NCI-H748 treated with DMSO at 0.1 percent for 48 hours (cell line): Measurements from ENCODE around the gene AURKB.
"Not testable (repeated sequence)": the region's sequence is repeated elsewhere in the genome, so short reads cannot be mapped to it uniquely, and the experiment has no call there.

Experiments
- DNase-seq: peaks from one replicate; lab custom pipeline; 2025; lab: John Stamatoyannopoulos, UW

The AURKB gene

DNA sequence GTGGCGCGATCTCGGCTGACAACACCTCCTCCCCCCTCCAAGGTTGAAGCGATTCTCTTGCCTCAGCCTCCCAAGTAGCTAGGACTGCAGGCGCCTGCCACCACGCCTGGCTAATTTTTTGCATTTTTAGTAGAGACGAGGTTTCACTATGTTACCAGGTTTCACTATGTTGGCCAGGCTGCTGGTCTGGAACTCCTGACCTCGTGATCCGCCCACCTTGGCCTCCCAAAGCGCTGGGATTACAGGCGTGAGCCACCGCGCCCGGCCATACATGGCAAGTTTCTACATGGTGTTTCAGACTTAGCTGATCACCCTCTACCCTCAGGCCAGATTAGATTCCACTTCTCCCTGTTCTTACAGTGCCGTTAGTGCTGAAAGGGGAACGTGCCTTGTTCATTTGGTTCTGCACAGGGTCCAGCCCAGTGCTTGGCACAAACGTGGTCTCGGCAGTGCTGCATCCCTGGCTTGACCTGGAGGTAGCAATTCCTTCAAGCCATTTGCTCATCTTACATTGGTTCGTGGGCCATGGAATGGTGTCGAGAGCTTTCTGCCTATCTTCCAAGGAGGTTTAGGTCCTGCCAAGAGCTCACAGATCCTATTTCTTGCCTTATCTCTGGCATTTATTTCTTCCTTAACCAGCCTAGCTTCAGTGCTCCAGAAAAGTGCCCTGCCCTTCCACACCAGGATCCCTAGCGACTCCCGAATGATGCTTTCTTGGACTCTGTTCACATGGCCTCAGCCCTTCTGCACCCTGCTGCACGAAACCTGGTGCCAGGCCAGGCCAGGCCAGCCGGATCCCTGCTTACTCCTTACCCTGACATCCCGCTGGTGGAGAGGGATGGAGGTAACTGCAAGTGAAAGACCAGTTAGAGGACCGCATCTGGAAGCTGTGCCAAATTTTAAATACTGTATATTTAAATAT, 14.8 kb upstream of the AURKB start:
- DNase-seq = no peak

DNA sequence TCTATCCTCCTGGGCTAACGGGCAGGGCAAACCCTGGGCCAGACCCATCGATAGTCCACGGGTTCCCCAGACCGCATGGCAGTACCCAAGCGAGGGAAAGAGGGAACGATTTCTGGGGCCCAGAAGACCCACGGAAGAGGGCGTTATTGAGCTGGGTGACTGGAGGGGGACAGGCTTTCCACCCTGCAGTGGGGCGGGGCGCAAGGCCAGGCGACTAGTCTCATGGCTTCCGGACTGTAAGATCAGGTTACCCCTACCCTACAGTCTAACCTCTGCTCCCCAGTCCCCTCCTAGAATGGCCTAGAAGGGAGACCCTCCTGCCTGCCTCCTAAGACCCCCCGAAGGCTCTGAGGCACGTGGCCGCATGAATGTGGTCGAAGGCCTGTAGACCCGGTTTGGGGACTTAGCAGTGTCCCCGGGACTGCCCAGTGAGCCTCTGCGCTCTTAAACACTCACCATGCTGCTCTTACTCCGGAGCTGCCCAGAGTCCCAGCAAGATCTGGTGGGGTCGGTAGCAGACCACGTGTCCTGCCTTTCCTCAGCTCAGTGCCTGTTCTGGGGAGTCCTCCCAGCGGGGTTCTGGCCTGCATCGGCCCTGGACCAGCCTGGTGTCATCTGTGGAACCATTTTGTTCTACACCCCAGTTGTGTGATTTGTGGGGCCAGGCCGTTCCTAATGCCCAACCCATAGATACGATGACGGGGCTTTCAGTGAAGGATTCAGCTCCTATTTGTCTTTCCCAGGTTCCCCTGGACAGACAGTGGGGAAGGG, 13.2 kb upstream of the AURKB start:
- DNase-seq = peak; percentile 74

DNA sequence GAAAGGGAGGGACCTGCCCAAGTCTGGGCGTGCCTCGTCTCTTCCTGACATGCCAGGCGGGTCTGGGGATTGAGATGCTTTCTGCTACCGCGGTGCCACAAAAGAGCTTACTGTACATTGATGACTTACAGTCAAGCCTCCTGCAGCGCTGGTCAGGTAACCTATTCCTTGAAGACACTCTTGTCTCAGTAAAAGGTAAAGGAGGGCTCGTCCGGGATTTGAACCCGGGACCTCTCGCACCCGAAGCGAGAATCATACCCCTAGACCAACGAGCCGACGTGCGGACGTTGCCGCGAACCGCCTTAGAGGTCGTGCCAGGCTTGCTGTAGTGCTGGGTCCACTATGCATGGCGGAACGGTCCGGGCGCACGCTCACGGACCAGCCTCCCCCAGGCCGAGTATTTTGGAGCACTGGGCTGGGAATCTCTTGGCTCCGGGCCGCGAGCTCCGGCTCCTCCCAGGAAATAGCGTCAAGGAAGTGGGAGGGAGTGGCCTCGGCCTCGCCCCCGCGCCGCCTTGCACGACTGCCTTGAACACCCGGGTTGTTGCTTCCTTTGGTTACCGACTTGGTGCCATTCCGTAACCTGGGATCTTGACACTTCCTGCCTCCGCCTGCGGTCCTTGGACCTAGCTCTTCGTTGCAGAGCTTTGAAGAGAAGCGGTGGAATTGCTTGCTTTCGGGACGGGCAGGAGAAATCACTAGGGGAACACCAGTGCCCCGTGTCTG, 12.4 kb upstream of the AURKB start:
- DNase-seq = peak; percentile 84

DNA sequence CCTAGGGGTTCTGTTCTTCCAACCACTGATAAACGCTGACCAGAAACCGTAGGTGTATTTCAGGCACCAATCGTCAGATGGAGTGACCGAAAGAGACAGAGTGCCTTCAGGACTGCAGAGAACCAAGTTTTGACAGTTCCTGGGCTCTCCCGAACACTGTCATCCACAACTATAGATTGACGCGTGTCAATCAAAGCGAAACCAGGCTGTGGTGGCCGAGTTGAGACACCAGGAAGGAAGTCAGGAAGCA, 11.9 kb upstream of the AURKB start:
- DNase-seq = peak; percentile 88

DNA sequence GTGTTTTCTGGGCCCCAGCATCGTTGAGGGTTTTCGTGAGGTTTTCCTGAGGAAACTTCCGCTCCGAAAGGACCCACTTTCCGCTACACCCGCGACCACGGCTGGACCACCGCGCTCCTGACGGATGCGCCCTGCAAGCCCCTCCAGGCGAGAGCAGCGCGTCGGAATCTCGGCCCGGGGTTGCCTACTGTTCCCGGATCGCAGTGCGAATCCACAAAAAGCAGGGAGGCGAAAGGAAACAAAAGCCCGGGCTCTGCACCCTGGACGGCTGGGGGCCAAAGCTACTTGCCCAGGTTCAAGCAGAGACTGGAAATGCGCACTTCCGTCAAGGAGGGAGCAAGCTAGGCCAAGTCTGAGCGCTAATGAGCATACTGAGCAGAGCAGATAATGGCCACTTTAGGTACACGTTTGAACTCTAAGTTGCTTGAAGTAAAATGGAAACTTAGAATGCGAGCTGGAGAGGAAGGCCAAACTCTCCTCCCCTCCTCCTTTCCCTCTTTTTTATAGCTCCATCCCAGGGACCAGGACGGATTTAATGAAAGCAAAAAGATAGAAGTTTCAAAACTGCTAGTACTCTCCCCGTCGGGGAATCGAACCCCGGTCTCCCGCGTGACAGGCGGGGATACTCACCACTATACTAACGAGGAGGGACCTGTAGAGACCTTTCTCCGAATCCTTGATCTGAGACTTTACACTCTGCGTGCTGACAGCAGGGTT, 11.4 kb upstream of the AURKB start:
- peak; percentile 95 for DNase-seq

DNA sequence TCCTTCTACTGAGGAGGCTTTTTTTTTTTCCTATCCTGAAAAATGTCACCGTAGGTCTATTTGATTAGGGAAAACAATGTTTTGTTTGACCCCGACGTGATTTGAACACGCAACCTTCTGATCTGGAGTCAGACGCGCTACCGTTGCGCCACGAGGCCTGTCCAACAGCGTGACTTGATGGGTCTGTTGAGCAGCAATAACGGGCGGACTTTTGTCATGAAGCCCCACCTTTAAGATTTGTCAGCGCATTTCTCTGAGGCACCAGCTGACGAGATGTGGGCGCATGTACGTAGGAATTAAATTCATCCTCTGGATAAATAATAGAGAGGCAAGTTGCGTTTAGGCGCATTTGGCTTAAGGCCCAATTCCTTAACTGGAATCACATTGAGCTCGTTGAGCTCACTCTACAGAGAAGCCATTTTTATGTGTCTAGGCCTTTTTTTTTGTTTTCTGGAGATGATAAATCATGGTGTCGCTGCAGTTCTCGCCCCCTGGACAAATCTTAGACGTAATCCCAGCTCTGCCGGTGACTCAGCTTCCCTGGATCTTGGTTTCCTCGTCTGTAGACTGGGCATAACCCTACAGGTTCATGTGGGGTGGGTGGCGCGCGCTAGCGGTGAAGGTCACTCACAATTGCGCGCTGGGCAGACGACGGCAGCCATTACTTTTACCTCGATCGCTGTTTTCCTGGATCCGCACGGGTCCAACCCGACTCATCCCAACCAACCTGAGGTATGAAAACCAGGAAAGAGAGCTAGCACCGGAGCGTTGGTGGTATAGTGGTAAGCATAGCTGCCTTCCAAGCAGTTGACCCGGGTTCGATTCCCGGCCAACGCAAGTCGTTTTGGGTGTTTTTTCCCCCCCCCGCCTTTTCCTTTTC, 10.6 kb upstream of the AURKB start:
- DNase-seq = peak; percentile 97

DNA sequence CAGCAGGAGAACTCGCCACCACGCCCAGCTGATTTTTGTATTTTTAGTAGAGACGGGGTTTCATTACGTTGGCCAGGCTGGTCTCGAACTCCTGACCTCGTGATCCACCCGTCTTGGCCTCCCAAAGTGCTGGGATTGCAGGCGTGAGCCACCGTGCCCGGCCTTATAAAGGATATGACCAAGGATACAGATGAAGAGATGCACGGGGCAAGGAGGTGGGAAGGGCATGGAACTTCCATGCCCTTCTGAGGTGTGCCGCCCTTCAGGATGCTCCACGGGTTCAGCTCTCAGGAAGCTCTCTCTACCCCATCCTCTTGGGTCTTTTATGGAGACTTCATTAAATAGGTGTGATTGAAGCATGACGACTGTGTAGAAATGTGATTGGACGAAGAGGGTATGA, 3.6 kb upstream of the AURKB start:
- not testable (repeated sequence) for DNase-seq

DNA sequence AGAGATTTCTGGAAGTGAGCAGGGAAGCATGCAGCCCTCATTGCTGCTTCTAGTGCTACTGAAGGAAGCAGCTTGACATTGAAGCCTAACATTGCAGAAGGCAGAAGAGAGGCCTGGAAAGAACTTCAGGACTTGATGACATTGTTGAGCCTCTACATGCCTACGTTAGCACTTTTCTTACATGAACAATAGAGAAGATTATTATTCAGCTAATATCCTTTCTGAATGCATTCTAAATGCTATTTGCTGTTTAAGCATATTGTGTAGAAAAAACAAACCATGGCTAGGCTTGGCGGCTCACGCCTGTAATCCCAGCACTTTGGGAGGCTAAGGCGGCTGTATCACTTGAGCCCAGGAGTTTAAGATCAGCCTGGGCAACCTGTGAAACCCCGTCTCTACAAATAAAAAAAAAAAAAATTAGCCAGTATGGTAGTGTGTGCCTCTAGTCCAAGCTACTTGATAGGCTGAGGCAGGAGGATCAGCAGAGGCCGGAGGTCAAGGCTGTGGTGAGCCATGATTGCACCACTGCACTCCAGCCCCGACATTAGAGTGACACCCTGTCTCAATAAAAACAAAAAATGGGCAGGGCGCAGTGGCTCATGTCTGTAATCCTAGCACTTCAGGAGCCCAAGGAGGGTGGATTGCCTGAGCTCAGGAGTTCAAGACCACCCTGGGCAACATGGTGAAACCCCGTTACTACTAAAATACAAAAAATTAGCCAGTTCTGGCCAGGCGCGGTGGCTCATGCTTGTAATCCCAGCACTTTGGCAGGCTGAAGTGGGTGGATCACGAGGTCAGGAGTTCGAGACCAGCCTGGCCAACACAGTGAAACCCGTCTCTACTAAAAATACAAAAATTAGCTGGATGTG, 2.2 kb upstream of the AURKB start:
- no peak for DNase-seq

DNA sequence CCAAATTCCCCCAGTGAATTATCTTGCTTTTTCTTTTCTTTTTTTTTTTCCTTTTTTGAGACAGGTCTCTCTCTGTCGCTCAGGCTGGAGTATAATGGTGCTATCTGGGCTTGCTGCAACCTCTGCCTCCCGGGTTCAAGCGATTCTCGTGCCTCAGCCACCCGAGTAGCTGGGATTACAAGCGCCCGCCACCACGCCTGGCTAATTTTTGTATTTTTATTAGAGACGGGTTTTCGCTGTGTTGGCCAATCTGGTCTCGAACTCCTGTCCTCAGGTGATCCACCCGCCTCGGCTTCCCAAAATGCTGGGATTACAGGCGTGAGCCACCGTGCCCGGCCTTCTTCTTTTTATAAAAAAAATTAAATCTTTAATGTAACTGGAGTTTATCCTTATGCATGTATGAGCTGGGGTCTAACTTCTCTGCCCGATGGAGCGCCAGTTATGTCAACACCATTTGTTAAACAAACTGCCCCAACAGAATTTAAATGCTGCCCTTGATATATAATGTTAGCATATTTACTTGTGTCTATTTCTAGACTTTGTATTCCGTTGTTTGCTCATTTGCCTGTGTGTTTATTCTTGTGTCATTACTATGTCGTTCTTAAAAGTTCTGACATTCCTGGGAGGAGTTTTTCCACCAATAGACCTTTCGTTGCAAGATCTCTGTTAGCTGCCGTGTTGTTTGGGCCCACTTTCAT, 535 bp upstream of the AURKB start:
- DNase-seq = no peak

DNA sequence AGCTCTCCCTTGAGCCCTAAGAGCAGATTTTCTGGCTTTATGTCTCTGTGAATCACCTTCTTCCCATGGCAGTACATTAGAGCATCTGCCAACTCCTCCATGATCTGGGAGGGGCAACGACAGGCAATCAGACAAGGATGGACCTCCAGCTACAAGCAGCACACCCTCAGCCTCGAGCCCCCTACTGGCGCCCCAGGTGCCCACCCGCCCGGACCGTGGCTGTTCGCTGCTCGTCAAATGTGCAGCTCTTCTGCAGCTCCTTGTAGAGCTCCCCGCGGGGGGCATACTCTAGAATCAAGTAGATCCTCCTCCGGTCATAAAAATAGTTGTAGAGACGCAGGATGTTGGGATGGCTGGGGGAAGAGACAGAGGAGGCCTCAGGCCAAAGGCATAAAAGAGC, 3.8 kb downstream of the AURKB start:
- DNase-seq = no peak

DNA sequence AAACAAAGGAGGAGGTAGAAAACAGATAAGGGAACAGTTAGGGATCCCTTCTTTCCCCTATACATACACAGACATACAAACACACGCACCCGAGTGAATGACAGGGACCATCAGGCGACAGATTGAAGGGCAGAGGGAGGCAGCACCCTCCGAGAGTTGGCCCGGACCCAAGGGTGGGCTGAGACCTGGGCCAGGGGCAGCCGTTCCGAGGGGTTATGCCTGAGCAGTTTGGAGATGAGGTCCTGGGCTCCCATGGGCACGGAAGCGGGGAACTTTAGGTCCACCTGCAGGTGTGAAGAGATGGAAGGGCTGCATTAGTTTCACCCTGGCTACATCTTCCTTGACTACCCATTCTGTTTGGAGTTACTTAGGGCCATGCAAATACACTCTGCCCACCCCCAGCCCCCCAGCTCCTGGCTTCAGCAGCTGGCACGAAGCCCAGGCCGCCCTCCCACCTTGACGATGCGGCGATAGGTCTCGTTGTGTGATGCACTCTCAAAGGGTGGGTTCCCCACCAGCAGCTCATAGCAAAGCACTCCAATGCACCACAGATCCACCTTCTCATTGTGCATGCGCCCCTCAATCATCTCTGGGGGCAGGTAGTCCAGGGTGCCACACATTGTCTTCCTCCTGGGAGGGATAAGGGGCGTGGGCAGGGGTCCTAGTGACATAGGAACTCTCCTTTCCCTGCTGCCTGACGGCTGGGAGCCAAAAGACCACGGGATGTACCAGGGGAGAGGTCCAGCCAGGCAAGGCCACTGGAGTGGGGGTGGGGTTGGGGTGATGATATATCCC, 5.4 kb downstream of the AURKB start:
- DNase-seq = no peak

DNA sequence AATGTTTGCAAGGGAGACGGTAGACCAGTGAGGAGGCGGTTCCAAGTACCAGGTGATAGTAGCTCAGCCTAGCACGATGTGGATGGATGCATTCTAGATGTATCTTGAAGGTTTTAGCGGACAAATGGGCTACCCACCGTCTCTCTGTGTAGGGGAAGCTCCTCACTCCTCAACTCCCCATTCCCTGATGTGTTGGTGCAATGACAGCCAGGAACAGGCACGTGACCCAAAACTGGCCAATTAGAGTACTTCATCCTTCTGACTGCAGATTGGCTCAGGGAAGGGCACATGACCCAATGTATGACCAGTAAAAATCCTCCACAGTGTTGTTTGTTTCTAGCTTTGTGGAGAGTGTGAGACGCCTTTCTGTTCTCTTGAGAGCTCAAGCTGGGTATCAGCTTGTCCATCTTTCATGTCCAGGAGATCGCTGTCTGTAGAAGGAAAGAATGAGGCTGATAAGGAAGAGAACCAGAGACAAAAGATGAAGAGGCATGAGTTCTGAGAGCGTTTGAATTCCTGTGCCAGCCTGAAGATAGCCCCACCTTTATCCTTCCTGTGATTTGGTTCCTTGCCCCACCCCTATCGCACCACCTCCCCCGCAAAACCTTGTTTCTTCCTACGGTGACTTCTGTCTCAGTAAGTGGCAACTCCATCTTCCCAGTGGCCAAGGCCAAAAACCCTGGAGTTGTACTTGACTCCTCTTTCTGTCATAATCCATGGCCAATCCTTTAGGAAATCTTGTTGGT, 18.1 kb downstream of the AURKB start:
- DNase-seq = peak; percentile 99

DNA sequence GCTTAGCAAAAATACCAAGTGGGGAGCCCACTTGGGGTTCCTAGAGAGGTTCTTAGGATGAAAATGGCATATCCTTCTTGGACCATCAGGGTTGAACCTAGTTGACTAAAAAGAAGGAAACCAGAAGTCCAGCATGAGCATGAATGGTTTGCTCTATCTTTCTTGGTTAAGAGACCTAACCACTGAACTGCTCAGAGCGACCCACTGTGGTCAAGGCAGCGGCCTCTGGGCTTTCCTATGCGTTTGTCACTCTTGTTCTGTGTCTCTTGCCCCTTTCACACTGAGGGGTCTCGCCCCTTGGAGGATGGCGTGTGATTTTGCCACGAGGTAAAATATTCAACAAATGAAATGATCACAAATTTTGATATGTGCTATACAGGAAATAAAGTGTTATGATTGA, 19.9 kb downstream of the AURKB start:
- DNase-seq = no peak

DNA sequence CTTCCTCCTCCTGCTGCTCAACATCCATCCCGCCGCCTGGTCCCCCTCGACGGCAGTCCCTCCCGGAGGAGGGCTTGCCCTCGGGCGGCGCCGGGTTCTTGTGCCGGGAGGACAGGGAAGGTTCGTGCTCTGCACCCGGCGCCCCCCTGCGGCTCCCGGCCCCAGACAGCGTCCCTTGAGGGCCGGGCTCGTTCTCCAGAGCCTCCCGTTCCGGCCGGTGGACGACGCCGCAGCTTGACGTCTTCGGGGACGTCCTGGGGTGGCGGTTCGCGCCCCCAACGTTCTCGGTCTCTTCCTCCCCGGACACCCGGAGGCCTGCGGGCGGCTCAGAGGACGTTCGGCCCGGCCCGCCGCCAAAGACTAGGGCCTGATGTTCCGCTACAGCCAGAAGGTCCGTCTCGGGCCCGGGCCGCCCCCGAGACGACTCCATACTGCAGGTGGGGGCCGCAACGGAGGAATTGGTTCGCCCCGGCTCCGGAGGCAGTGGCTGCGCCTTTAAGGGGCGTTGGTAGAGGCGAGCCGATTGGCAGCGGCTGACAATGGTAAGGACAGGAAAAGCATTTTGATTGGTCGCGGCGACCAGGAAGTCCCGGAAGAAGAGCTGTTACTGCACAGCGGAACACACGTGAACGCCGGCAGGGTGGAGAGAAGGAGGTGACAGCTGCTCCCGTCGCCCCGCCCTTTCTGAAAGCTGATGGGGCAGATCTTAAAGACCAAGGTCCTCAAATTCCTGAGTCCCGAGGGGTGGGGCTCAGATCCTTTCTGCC, 20.5 kb downstream of the AURKB start, which contains the start of gene BORCS6:
Gene BORCS6, minus strand, starts transcription at position 470 of the 767 bp plus-strand sequence. Its CDS starts 40 bp downstream, at position 430.
- peak; percentile 98 for DNase-seq

DNA sequence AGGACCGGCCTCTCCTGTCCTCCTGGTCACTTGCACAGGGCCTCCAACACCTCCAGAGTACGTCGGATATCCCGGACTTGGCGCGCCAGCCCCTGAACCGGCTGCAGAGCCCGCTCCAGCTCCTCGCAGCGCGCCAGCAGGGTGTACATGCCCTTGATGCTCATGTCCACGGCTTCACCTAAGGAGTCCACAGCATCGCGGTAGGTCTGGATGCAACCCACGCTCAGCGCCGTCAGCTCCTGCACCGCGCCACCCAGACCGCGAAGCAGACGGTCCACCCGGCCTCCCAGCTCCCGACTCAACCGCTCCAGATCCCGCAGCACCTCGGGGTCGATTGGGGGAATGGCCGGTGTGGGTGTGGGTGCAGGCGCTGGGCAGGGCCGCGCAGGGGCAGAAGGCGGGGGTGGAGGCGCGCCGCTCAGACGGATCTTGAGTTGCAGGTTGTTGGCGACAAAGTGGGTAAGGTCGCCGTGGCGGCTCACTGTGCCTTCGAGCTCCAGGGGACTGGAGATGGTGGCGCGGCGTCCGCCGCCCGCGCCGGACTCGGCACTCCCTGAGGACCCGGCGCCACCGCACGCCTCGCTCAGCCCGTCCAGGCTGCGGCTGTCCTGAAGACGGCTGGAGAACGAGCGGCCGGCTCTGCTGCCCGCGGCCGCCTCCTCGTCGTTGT, 21.2 kb downstream of the AURKB start:
- no peak for DNase-seq

DNA sequence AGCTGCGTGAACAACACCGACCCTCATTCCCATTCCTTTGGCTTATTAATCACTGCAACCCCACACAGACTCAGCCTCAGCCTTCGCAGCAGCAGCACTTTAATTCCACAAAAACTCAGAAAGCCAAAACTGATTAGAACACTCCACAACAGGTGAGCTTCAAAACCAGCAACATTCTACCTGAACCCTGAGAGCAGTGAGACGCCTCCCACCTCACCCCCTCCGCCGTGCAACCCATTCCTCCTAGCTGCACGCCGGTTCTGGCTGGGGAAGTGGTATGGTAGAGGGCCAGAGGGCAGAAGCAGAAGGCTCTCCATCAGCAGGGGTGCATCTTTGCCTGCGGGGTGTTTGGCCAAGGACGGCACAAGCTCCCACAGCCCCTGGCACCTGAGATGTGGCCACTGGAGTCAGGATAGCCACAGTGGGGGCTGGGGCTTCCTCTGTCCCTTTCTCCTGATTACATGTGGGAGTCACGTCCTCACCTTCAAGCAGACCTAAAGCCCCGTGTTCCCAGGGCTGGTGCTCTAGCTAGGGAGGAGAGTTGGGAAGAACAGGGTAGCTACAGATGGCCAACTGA, 22.0 kb downstream of the AURKB start:
- no peak for DNase-seq
